ENCODE results near the gene ABCG1.

Gene ABCG1

GRCh38 chr21:42223826-42224575, 5.1 kb downstream of the ABCG1 start:
- no peak for TF ChIP-seq CTCF (IDR thresholded peaks at IDR 0.05; ENCODE audit: extremely low read depth, missing control alignments)
- no peak for DNase-seq (ENCODE audit: low spot score)

- no peak for TF ChIP-seq CTCF (IDR thresholded peaks at IDR 0.05; ENCODE audit: extremely low read depth, missing control alignments)
- no peak for DNase-seq (ENCODE audit: low spot score)
These were observed 6.1 kb downstream of the ABCG1 start for GRCh38 chr21:42225042-42225441.

- DNase-seq (ENCODE audit: low spot score): no peak
- TF ChIP-seq CTCF (IDR thresholded peaks at IDR 0.05; ENCODE audit: extremely low read depth, missing control alignments): no peak
These were observed 6.7 kb downstream of the ABCG1 start for GRCh38 chr21:42225571-42226155.

- DNase-seq (ENCODE audit: low spot score): no peak
- TF ChIP-seq CTCF (IDR thresholded peaks at IDR 0.05; ENCODE audit: extremely low read depth, missing control alignments): no peak
These were observed 7.7 kb downstream of the ABCG1 start for GRCh38 chr21:42226626-42227025.

GRCh38 chr21:42227909-42228708, 9.2 kb downstream of the ABCG1 start:
- TF ChIP-seq CTCF (IDR thresholded peaks at IDR 0.05; ENCODE audit: extremely low read depth, missing control alignments): no peak
- DNase-seq (ENCODE audit: low spot score): peak; percentile 91

GRCh38 chr21:42228709-42229220, 9.8 kb downstream of the ABCG1 start:
- DNase-seq (ENCODE audit: low spot score): no peak
- no peak for TF ChIP-seq CTCF (IDR thresholded peaks at IDR 0.05; ENCODE audit: extremely low read depth, missing control alignments)

GRCh38 chr21:42229676-42230075, 10.7 kb downstream of the ABCG1 start:
- no peak for TF ChIP-seq CTCF (IDR thresholded peaks at IDR 0.05; ENCODE audit: extremely low read depth, missing control alignments)
- no peak for DNase-seq (ENCODE audit: low spot score)
